Neural progenitor cell (in vitro differentiated cells): ENCODE results near the gene INHBE. TPM values are rescaled to one million over a fixed set of nuclear protein-coding genes. Genes with fewer than 3 reads are reported as not detected.

Source experiments
- DNase-seq: peaks from one replicate; pipeline ENCODE4 v3.0.0-alpha.2; 2016; ENCODE audit warnings: low spot score
- H2AFZ ChIP-seq: fragments of 200-600 bp; sonication (generic); replicated peaks from 2 replicates; pipeline ENCODE4 v1.6.1; 2016; ENCODE audit warnings: antibody characterized with exemption
- H3F3A ChIP-seq: fragments of 200-600 bp; sonication (generic); 2 replicates; pipeline ENCODE4 v1.6.1; 2016; ENCODE audit warnings: antibody characterized with exemption, low read depth
- H3K27ac ChIP-seq: fragments of 200-600 bp; sonication (generic); 2 replicates; pipeline ENCODE4 v1.5.1; 2016; ENCODE audit warnings: mild to moderate bottlenecking
- H3K27me3 ChIP-seq: fragments of 200-600 bp; sonication (generic); 2 replicates; pipeline ENCODE4 v1.6.1; 2016; ENCODE audit warnings: mild to moderate bottlenecking, moderate library complexity
- H3K36me3 ChIP-seq: fragments of 200-600 bp; sonication (generic); 2 replicates; pipeline ENCODE4 v1.5.1; 2016
- H3K4me1 ChIP-seq: fragments of 200-600 bp; sonication (generic); 2 replicates; pipeline ENCODE4 v1.6.1; 2016; ENCODE audit warnings: mixed run types
- H3K4me2 ChIP-seq: fragments of 200-600 bp; sonication (generic); 2 replicates; pipeline ENCODE4 v1.6.1; 2016
- H3K4me3 ChIP-seq: fragments of 200-600 bp; sonication (generic); 2 replicates; pipeline ENCODE4 v1.5.1; 2016
- H3K79me2 ChIP-seq: fragments of 200-600 bp; sonication (generic); 2 replicates; pipeline ENCODE4 v1.6.1; 2016; ENCODE audit warnings: low read depth
- H3K9ac ChIP-seq: fragments of 200-600 bp; sonication (generic); 2 replicates; pipeline ENCODE4 v1.6.1; 2016
- H3K9me3 ChIP-seq: fragments of 200-600 bp; sonication (generic); 2 replicates; pipeline ENCODE4 v1.5.1; 2016; ENCODE audit warnings: low read depth
- H4K20me1 ChIP-seq: fragments of 200-600 bp; sonication (generic); 2 replicates; pipeline ENCODE4 v1.6.1; 2016; ENCODE audit warnings: low read depth
- H3K27ac Mint-ChIP-seq: 3 replicates; pipeline ENCODE4 v1.8.0; 2021; ENCODE audit warnings: mixed read lengths
- H3K27me3 Mint-ChIP-seq: 2 replicates; pipeline ENCODE4 v1.8.0; 2022; ENCODE audit warnings: low read depth, mild to moderate bottlenecking, inconsistent platforms, moderate library complexity, mixed read lengths; ENCODE audit not compliant: insufficient read depth
- H3K36me3 Mint-ChIP-seq: 3 replicates; pipeline ENCODE4 v1.8.0; 2021; ENCODE audit warnings: mixed read lengths
- H3K4me1 Mint-ChIP-seq: 3 replicates; pipeline ENCODE4 v1.8.0; 2021; ENCODE audit warnings: mixed read lengths
- H3K4me3 Mint-ChIP-seq: 3 replicates; pipeline ENCODE4 v1.8.0; 2021; ENCODE audit warnings: mild to moderate bottlenecking, moderate library complexity, mixed read lengths
- H3K9me3 Mint-ChIP-seq: 3 replicates; pipeline ENCODE4 v1.8.0; 2020; ENCODE audit warnings: mixed read lengths
- CTCF ChIP-seq: fragments of 200-600 bp; sonication (generic); IDR thresholded peaks from 2 replicates; pipeline ENCODE4 v1.5.1; 2017; ENCODE audit warnings: antibody characterized with exemption, mild to moderate bottlenecking
- EZH2 ChIP-seq: fragments of 200-600 bp; sonication (generic); IDR thresholded peaks from 2 replicates; pipeline ENCODE4 v1.6.1; 2017; ENCODE audit warnings: antibody characterized with exemption, mild to moderate bottlenecking, moderate library complexity
- EZH2phosphoT487 ChIP-seq: fragments of 200-600 bp; sonication (generic); IDR thresholded peaks from 2 replicates; pipeline ENCODE4 v1.6.1; 2017; ENCODE audit warnings: antibody characterized with exemption
- total RNA-seq: library from RNA; depleted of rRNA; stranded (reverse); fragments of >200 nt; gene quantifications from 2 replicates; pipeline ENCODE4 v1.2.3, GENCODE V29; 2015; ENCODE audit warnings: low replicate concordance

INHBE gene
- total RNA-seq, 1 donor from 2014 or later, result not detected

GRCh38 chr12:57473886-57474285 is 18.8 kb downstream of the INHBE start:
- H3K9ac ChIP-seq, result no peak overlapping the region
- no peaks in the 10 kb centered on the region for H3K79me2 ChIP-seq
- DNase-seq, result no peak
- no peak overlapping the region for H3K4me3 ChIP-seq
- Mint-ChIP-seq H3K9me3 (no peaks in the 10 kb centered on the region), H3K4me3 (no peak overlapping the region), H3K27me3 (peaks cover 48% of the 10 kb centered on the region), H3K36me3 (no peaks in the 10 kb centered on the region), H3K27ac (no peak overlapping the region), H3K4me1 (peaks cover 2% of the 10 kb centered on the region)
- H3K9me3 ChIP-seq, result no peaks in the 10 kb centered on the region
- H2AFZ ChIP-seq, result no peak overlapping the region
- peaks cover 77% of the 10 kb centered on the region for H3K27me3 ChIP-seq
- no peak overlapping the region for H3K4me2 ChIP-seq
- TF ChIP-seq CTCF (no peak), EZH2 (no peak), EZH2phosphoT487 (no peak)
- no peak overlapping the region for H3K27ac ChIP-seq
- peaks cover 11% of the 10 kb centered on the region for H3K4me1 ChIP-seq
- H4K20me1 ChIP-seq, result peaks cover 2% of the 10 kb centered on the region
- no peaks in the 10 kb centered on the region for H3K36me3 ChIP-seq
- H3F3A ChIP-seq, result peaks cover 3% of the 10 kb centered on the region

GRCh38 chr12:57474430-57474829 is 19.3 kb downstream of the INHBE start:
- H2AFZ ChIP-seq, result no peak overlapping the region
- no peaks in the 10 kb centered on the region for H3K9me3 ChIP-seq
- Mint-ChIP-seq H3K4me1 (peaks cover 2% of the 10 kb centered on the region), H3K36me3 (no peaks in the 10 kb centered on the region), H3K4me3 (peak overlapping the region; percentile 33), H3K27me3 (peaks cover 48% of the 10 kb centered on the region), H3K27ac (no peak overlapping the region), H3K9me3 (no peaks in the 10 kb centered on the region)
- H3K9ac ChIP-seq, result no peak overlapping the region
- peaks cover 11% of the 10 kb centered on the region for H3K4me1 ChIP-seq
- H3K27me3 ChIP-seq, result peaks cover 83% of the 10 kb centered on the region
- H4K20me1 ChIP-seq, result peaks cover 2% of the 10 kb centered on the region
- H3K27ac ChIP-seq, result no peak overlapping the region
- H3K36me3 ChIP-seq, result no peaks in the 10 kb centered on the region
- TF ChIP-seq EZH2phosphoT487 (no peak), EZH2 (no peak), CTCF (no peak)
- DNase-seq, result no peak
- H3K4me3 ChIP-seq, result no peak overlapping the region
- H3K4me2 ChIP-seq, result no peak overlapping the region
- peaks cover 3% of the 10 kb centered on the region for H3F3A ChIP-seq
- no peaks in the 10 kb centered on the region for H3K79me2 ChIP-seq

GRCh38 chr12:57474862-57475261 is 19.8 kb downstream of the INHBE start:
- Histone ChIP-seq H4K20me1 (peaks cover 2% of the 10 kb centered on the region), H3F3A (peaks cover 3% of the 10 kb centered on the region), H3K27ac (no peak overlapping the region), H3K4me1 (peaks cover 11% of the 10 kb centered on the region), H2AFZ (peak overlapping the region; percentile 93), H3K9me3 (no peaks in the 10 kb centered on the region), H3K4me3 (peak overlapping the region; percentile 49), H3K79me2 (no peaks in the 10 kb centered on the region), H3K9ac (no peak overlapping the region), H3K4me2 (peak overlapping the region; percentile 92), H3K27me3 (peaks cover 87% of the 10 kb centered on the region), H3K36me3 (no peaks in the 10 kb centered on the region)
- Mint-ChIP-seq H3K36me3 (no peaks in the 10 kb centered on the region), H3K27ac (no peak overlapping the region), H3K27me3 (peaks cover 48% of the 10 kb centered on the region), H3K4me3 (no peak overlapping the region), H3K4me1 (peaks cover 2% of the 10 kb centered on the region), H3K9me3 (no peaks in the 10 kb centered on the region)
- DNase-seq, result no peak
- TF ChIP-seq CTCF (no peak), EZH2 (no peak), EZH2phosphoT487 (no peak)
